ENCODE data around the gene NSUN2. TPM values are rescaled to one million over a fixed set of nuclear protein-coding genes. Genes with fewer than 3 reads are reported as not detected.

The NSUN2 gene
- total RNA-seq, 3 donors from 2014 or later (not counting 1 experiment from before 2014, with no cell fraction given): 61.3 to 87.4 (median 81.4) TPM

GRCh38 chr5:6626508-6626907, 6.3 kb downstream of the NSUN2 start:
- Mint-ChIP-seq H3K4me1 (peaks cover 54 to 56% of the 10 kb centered on the region in 2 donors), H3K9me3 (peaks cover 0 to 6% of the 10 kb centered on the region in 2 donors), H3K27ac (no peak overlapping the region), H3K36me3 (peaks cover 31% of the 10 kb centered on the region), H3K4me3 (no peak overlapping the region), H3K27me3 (ENCODE audit: low read depth in 2 of 2) (no peaks in the 10 kb centered on the region)
- ATAC-seq (no peak), DNase-seq (no peak)
- no peak for TF ChIP-seq CTCF (IDR thresholded peaks at IDR 0.05)
- intact Hi-C loops (cut with micrococcal nuclease): no loop called here
- WGBS (ENCODE audit: insufficient coverage): 92% methylated on average over 10 of the region's 10 CpGs
- no peak overlapping the region for H3K27ac ChIP-seq (ENCODE audit: low read length)
- peaks cover 5% of the 10 kb centered on the region for H3K4me1 ChIP-seq (ENCODE audit: control insufficient read depth, insufficient read depth, low read length)
- H3K9me3 ChIP-seq (ENCODE audit: control insufficient read depth, insufficient read depth, low read length): peaks cover 3% of the 10 kb centered on the region
- no peaks in the 10 kb centered on the region for H3K27me3 ChIP-seq (ENCODE audit: control insufficient read depth, insufficient read depth, low read length)
- peaks cover 60% of the 10 kb centered on the region for H3K36me3 ChIP-seq (ENCODE audit: control insufficient read depth, insufficient read depth, low read length)
- no peak overlapping the region for H3K4me3 ChIP-seq (ENCODE audit: low read length)

DNA sequence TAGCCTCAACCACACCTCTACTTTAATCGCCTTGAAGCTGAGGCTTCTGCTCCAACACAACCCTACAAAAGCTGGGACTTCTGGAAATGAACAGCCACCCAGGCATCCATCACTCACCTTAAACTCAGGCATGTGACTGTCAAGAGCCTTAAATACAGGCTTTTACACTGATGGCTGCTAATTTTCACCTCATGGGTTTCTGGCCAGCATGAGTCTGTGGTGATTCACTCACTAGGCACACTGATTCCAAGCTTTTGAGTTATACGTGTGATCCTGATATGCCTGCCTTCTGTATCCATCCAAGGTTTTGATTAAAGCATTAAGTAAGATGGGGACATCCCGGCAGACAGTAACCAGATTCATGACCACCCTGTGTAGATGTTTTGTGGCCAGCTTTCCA, 8.9 kb downstream of the NSUN2 start:
- Mint-ChIP-seq H3K36me3 (peaks cover 47% of the 10 kb centered on the region), H3K27ac (peak overlapping the region in 1 of 2 donors; percentile 1), H3K27me3 (ENCODE audit: low read depth in 2 of 2) (no peaks in the 10 kb centered on the region), H3K4me1 (peaks cover 37 to 38% of the 10 kb centered on the region in 2 donors), H3K9me3 (peaks cover 0 to 6% of the 10 kb centered on the region in 2 donors), H3K4me3 (no peak overlapping the region)
- intact Hi-C loops (cut with micrococcal nuclease): no loop called here
- DNase-seq (no peak), ATAC-seq (no peak)
- Histone ChIP-seq H3K4me1 (ENCODE audit: control insufficient read depth, insufficient read depth, low read length) (no peaks in the 10 kb centered on the region), H3K9me3 (ENCODE audit: control insufficient read depth, insufficient read depth, low read length) (peaks cover 3% of the 10 kb centered on the region), H3K27ac (ENCODE audit: low read length) (no peak overlapping the region), H3K4me3 (ENCODE audit: low read length) (no peak overlapping the region), H3K36me3 (ENCODE audit: control insufficient read depth, insufficient read depth, low read length) (peaks cover 64% of the 10 kb centered on the region), H3K27me3 (ENCODE audit: control insufficient read depth, insufficient read depth, low read length) (no peaks in the 10 kb centered on the region)
- TF ChIP-seq CTCF (IDR thresholded peaks at IDR 0.05): no peak
- 100% methylated on average over 3 of the region's 3 CpGs for WGBS (ENCODE audit: insufficient coverage)

DNA sequence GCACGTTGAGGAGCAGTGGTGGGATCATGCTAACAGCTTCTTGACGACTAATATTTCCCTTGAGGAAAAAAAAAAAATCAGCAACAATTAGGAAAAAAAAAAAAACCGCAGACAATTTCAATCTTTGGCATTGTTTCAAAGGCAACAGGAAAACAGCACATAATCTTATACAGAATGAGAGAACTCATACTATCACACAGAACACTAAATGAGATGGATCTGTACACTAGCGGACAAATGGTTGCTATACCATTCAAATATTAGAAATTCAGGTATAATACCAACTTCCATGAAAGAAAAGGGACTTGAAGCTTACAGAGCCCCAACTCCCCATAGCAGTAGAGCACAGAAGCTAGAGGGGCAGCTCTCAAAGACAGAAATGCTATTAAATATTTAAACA, 9.6 kb downstream of the NSUN2 start:
- H3K27me3 Mint-ChIP-seq (ENCODE audit: low read depth in 2 of 2): no peaks in the 10 kb centered on the region
- no peaks in the 10 kb centered on the region for H3K4me1 ChIP-seq (ENCODE audit: control insufficient read depth, insufficient read depth, low read length)
- ATAC-seq: no peak
- H3K27ac ChIP-seq (ENCODE audit: low read length): no peak overlapping the region
- intact Hi-C loops (cut with micrococcal nuclease): no loop called here
- peaks cover 0 to 6% of the 10 kb centered on the region in 2 donors for H3K9me3 Mint-ChIP-seq
- H3K4me3 Mint-ChIP-seq: no peak overlapping the region
- H3K27ac Mint-ChIP-seq: peak overlapping the region in 1 of 2 donors; percentile 1
- H3K36me3 ChIP-seq (ENCODE audit: control insufficient read depth, insufficient read depth, low read length): peaks cover 64% of the 10 kb centered on the region
- 100% methylated on average over 3 of the region's 4 CpGs for WGBS (ENCODE audit: insufficient coverage)
- peaks cover 3% of the 10 kb centered on the region for H3K9me3 ChIP-seq (ENCODE audit: control insufficient read depth, insufficient read depth, low read length)
- DNase-seq: no peak
- no peak overlapping the region for H3K4me3 ChIP-seq (ENCODE audit: low read length)
- H3K36me3 Mint-ChIP-seq: peaks cover 52% of the 10 kb centered on the region
- H3K27me3 ChIP-seq (ENCODE audit: control insufficient read depth, insufficient read depth, low read length): no peaks in the 10 kb centered on the region
- peaks cover 36 to 37% of the 10 kb centered on the region in 2 donors for H3K4me1 Mint-ChIP-seq
- TF ChIP-seq CTCF (IDR thresholded peaks at IDR 0.05): no peak

DNA sequence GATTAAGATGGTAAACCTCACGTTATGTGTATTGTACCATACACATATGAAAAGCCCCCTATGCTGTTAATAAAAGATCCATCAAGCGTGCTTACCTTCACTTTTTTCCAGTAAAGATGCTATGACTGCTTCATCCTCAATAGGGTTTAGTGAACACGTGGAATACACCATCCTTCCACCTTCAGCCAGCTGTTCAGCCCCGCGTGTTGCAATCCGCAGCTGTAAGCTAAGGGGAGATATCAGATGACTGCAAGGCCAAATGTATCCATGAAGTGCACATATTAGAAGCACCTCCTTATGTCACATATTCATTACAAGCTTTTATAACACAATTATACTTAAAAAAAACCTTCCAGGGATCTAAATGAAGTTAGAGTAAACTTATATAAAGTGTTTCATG, 16.2 kb downstream of the NSUN2 start:
- no peak for TF ChIP-seq CTCF (IDR thresholded peaks at IDR 0.05)
- Mint-ChIP-seq H3K27me3 (ENCODE audit: low read depth in 2 of 2) (no peaks in the 10 kb centered on the region), H3K36me3 (peaks cover 49% of the 10 kb centered on the region), H3K9me3 (no peaks in the 10 kb centered on the region), H3K27ac (no peak overlapping the region), H3K4me3 (no peak overlapping the region), H3K4me1 (peaks cover 40 to 49% of the 10 kb centered on the region in 2 donors)
- Histone ChIP-seq H3K27me3 (ENCODE audit: control insufficient read depth, insufficient read depth, low read length) (no peaks in the 10 kb centered on the region), H3K4me3 (ENCODE audit: low read length) (no peak overlapping the region), H3K27ac (ENCODE audit: low read length) (no peak overlapping the region), H3K4me1 (ENCODE audit: control insufficient read depth, insufficient read depth, low read length) (no peaks in the 10 kb centered on the region), H3K9me3 (ENCODE audit: control insufficient read depth, insufficient read depth, low read length) (no peaks in the 10 kb centered on the region), H3K36me3 (ENCODE audit: control insufficient read depth, insufficient read depth, low read length) (peaks cover 81% of the 10 kb centered on the region)
- intact Hi-C loops (cut with micrococcal nuclease): no loop called here
- WGBS (ENCODE audit: insufficient coverage): 95% methylated on average over 5 of the region's 6 CpGs
- no peak for ATAC-seq
- no peak for DNase-seq
